Eye (tissue), 1 donor: ENCODE measurements around the gene SRGAP2C.

ENCODE experiments used
- DNase-seq: peaks from one replicate; pipeline ENCODE4 v3.0.0-alpha.2; 2015

Gene SRGAP2C

DNA sequence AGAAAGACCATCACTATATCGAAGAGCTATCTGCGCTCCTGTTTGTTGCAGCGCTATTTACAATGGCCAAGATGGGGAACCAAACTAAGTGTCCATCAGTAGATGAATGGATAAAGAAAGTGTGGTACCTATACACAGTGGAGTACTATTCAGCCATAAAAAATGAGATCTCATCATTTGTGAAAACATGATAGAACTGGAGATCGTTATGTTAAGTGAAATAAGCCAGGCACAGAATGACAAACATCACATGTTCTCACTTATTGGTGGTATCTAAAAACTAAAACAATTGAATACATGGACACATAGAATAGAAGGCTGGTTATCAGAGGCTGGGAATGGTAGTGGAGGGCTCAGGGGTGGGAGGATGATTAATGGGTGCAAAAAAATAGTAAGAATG is 256.2 kb downstream of the SRGAP2C start:
- no peak for DNase-seq
